ENCODE results near the gene DAP3. TPM values are rescaled to one million over a fixed set of nuclear protein-coding genes. Genes with fewer than 3 reads are reported as not detected.

Gene DAP3
- total RNA-seq, 4 donors from 2014 or later = 81.4 to 115 (median 107) TPM

- Histone ChIP-seq H3K4me1 (no peaks in the 10 kb centered on the region), H3K4me3 (no peak overlapping the region), H3K9me3 (no peaks in the 10 kb centered on the region), H3K36me3 (peaks cover 0 to 98% of the 10 kb centered on the region in 2 donors), H3K27ac (no peak overlapping the region), H3K27me3 (no peaks in the 10 kb centered on the region)
- 79 to 86% methylated on average over 3 of the region's 5 CpGs for WGBS, 2 donors (ENCODE audit: low coverage in 1 of 2)
- no peak for ATAC-seq
- TF ChIP-seq EP300 (IDR thresholded peaks at IDR 0.05) (no peak), CTCF (IDR thresholded peaks at IDR 0.05) (no peak), POLR2A (IDR thresholded peaks at IDR 0.05) (no peak), POLR2AphosphoS5 (IDR thresholded peaks at IDR 0.05) (no peak)
Measured at GRCh38 chr1:155769257-155769656, 80.4 kb downstream of the DAP3 start.

GRCh38 chr1:155773221-155773620 is 84.3 kb downstream of the DAP3 start:
- no peak overlapping the region for H3K4me3 ChIP-seq
- WGBS, 2 donors (ENCODE audit: low coverage in 1 of 2) = 73 to 83% methylated on average over 2 of the region's 2 CpGs
- peaks cover 0 to 100% of the 10 kb centered on the region in 2 donors for H3K36me3 ChIP-seq
- TF ChIP-seq EP300 (IDR thresholded peaks at IDR 0.05) (no peak), POLR2AphosphoS5 (IDR thresholded peaks at IDR 0.05) (no peak), CTCF (IDR thresholded peaks at IDR 0.05) (no peak), POLR2A (IDR thresholded peaks at IDR 0.05) (no peak)
- ATAC-seq = no peak
- no peak overlapping the region for H3K27ac ChIP-seq
- no peaks in the 10 kb centered on the region for H3K4me1 ChIP-seq
- no peaks in the 10 kb centered on the region for H3K27me3 ChIP-seq
- H3K9me3 ChIP-seq = no peaks in the 10 kb centered on the region

DNA sequence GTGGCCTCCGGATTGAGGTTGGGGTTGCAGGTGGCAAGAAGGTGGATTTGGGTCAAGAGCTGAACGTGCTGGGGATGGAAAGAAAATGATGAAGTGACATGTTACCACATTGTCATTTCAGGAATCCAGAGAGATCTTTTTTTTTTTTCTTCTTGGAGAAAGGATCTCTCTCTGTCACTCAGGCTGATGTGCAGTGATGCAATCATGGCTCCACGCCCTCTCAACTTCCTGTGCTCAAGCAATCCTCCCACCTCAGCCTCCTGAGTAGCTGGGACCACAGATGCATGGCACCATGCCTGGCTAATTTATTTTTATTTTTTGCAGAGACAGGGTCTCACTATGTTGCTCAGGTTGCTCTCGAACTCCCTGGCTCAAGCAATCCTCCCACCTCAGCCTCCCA is 87.5 kb downstream of the DAP3 start:
- Histone ChIP-seq H3K9me3 (no peaks in the 10 kb centered on the region), H3K4me1 (no peaks in the 10 kb centered on the region), H3K4me3 (no peak overlapping the region), H3K27ac (no peak overlapping the region), H3K36me3 (peaks cover 0 to 93% of the 10 kb centered on the region in 2 donors), H3K27me3 (no peaks in the 10 kb centered on the region)
- ATAC-seq = no peak
- WGBS, 2 donors (ENCODE audit: low coverage in 1 of 2) = 87 to 90% methylated on average over 2 to 3 of the region's 4 CpGs
- TF ChIP-seq POLR2AphosphoS5 (IDR thresholded peaks at IDR 0.05) (no peak), EP300 (IDR thresholded peaks at IDR 0.05) (no peak), CTCF (IDR thresholded peaks at IDR 0.05) (no peak)

GRCh38 chr1:155777582-155777981 is 88.7 kb downstream of the DAP3 start:
- no peak overlapping the region for H3K27ac ChIP-seq
- no peaks in the 10 kb centered on the region for H3K27me3 ChIP-seq
- no peak for TF ChIP-seq POLR2A (IDR thresholded peaks at IDR 0.05)
- no peak for TF ChIP-seq CTCF (IDR thresholded peaks at IDR 0.05)
- TF ChIP-seq POLR2AphosphoS5 (IDR thresholded peaks at IDR 0.05) = no peak
- TF ChIP-seq EP300 (IDR thresholded peaks at IDR 0.05) = no peak
- no peaks in the 10 kb centered on the region for H3K9me3 ChIP-seq
- H3K4me3 ChIP-seq = no peak overlapping the region
- no peaks in the 10 kb centered on the region for H3K4me1 ChIP-seq
- ATAC-seq = no peak
- peaks cover 0 to 93% of the 10 kb centered on the region in 2 donors for H3K36me3 ChIP-seq
- WGBS, 2 donors (ENCODE audit: low coverage in 1 of 2) = 73 to 100% methylated on average over 3 of the region's 3 CpGs

Other genes with a start within 250 kb of the DAP3 start
- 10 to 100 TPM; 55.6 to 81.3 (median 75.0) TPM for gene ASH1L, start 126.3 kb upstream of the DAP3 start, total RNA-seq
- 10 to 100 TPM in 1 of 4 donors, 1 to 10 TPM in 3; 7.6 to 13.2 (median 8.4) TPM for gene MSTO1, start 78.9 kb upstream of the DAP3 start, total RNA-seq
- gene YY1AP1, start 317 bp upstream of the DAP3 start, total RNA-seq = 100 to 1,000 TPM in 3 of 4 donors, 10 to 100 TPM in 1; 77.4 to 181 (median 152) TPM
- gene GON4L, start 168.1 kb downstream of the DAP3 start, total RNA-seq = 10 to 100 TPM; 16.6 to 55.1 (median 35.9) TPM
- gene SYT11, start 170.5 kb downstream of the DAP3 start, total RNA-seq = 10 to 100 TPM; 10.4 to 25.7 (median 19.7) TPM
- 10 to 100 TPM; 25.0 to 37.1 (median 30.0) TPM for gene RIT1, start 222.3 kb downstream of the DAP3 start, total RNA-seq
- 10 to 100 TPM; 20.4 to 57.4 (median 34.6) TPM for gene KHDC4, start 245.3 kb downstream of the DAP3 start, total RNA-seq